ENCODE measurements around the gene AK1.

Gene AK1

GRCh38 chr9:127877566-127877998, at the start of gene AK1:
AK1 (minus strand) TSS chr9:127877675; CDS start chr9:127874617, 3,058 bp downstream.
- DNase-seq, result no peak
- in situ Hi-C loops (cut with MboI; ENCODE audit: low pct_unique_long_range_greater_than_20kb, low sequenced_read_pairs), result no loop called here

- in situ Hi-C loops (cut with MboI; ENCODE audit: low pct_unique_long_range_greater_than_20kb, low sequenced_read_pairs), result no loop called here
- no peak for DNase-seq
Observed at GRCh38 chr9:127926906-127927200, 49.4 kb upstream of the AK1 start.

- in situ Hi-C loops (cut with MboI; ENCODE audit: low pct_unique_long_range_greater_than_20kb, low sequenced_read_pairs), result no loop called here
- no peak for DNase-seq
Observed at GRCh38 chr9:127925959-127926905, 48.8 kb upstream of the AK1 start.

GRCh38 chr9:127924736-127925444, 47.4 kb upstream of the AK1 start:
- no peak for DNase-seq
- in situ Hi-C loops (cut with MboI; ENCODE audit: low pct_unique_long_range_greater_than_20kb, low sequenced_read_pairs), result loop anchor here (25.0 kb wide), 1 partner anchor 338 kb away; no protein-coding TSS in a partner anchor

GRCh38 chr9:127923771-127924170, 46.3 kb upstream of the AK1 start:
- no peak for DNase-seq
- in situ Hi-C loops (cut with MboI; ENCODE audit: low pct_unique_long_range_greater_than_20kb, low sequenced_read_pairs), result loop anchor here (25.0 kb wide), 1 partner anchor 336 kb away; no protein-coding TSS in a partner anchor

- in situ Hi-C loops (cut with MboI; ENCODE audit: low pct_unique_long_range_greater_than_20kb, low sequenced_read_pairs), result loop anchor here (25.0 kb wide), 1 partner anchor 336 kb away; no protein-coding TSS in a partner anchor
Observed at GRCh38 chr9:127923046-127923445, 45.6 kb upstream of the AK1 start.

GRCh38 chr9:127921557-127922120, 44.2 kb upstream of the AK1 start:
- DNase-seq, result peak; percentile 60

More at GRCh38 chr9:127923046-127923445, 45.6 kb upstream of the AK1 start:
- DNase-seq, result no peak

GRCh38 chr9:127920794-127921193, 43.3 kb upstream of the AK1 start:
- no peak for DNase-seq
- in situ Hi-C loops (cut with MboI; ENCODE audit: low pct_unique_long_range_greater_than_20kb, low sequenced_read_pairs), result loop anchor here (25.0 kb wide), 1 partner anchor 333 kb away; no protein-coding TSS in a partner anchor

More at GRCh38 chr9:127921557-127922120, 44.2 kb upstream of the AK1 start:
- in situ Hi-C loops (cut with MboI; ENCODE audit: low pct_unique_long_range_greater_than_20kb, low sequenced_read_pairs), result loop anchor here (25.0 kb wide), 1 partner anchor 334 kb away; no protein-coding TSS in a partner anchor

- in situ Hi-C loops (cut with MboI; ENCODE audit: low pct_unique_long_range_greater_than_20kb, low sequenced_read_pairs), result loop anchor here (25.0 kb wide), 1 partner anchor 332 kb away; no protein-coding TSS in a partner anchor
Observed at GRCh38 chr9:127919253-127919815, 41.9 kb upstream of the AK1 start.

GRCh38 chr9:127918183-127919107, 41.0 kb upstream of the AK1 start:
- in situ Hi-C loops (cut with MboI; ENCODE audit: low pct_unique_long_range_greater_than_20kb, low sequenced_read_pairs), result loop anchor here (25.0 kb wide), 1 partner anchor 331 kb away; no protein-coding TSS in a partner anchor
- peak; percentile 45 for DNase-seq

More at GRCh38 chr9:127919253-127919815, 41.9 kb upstream of the AK1 start:
- peak; percentile 62 for DNase-seq

- in situ Hi-C loops (cut with MboI; ENCODE audit: low pct_unique_long_range_greater_than_20kb, low sequenced_read_pairs), result loop anchor here (25.0 kb wide), 1 partner anchor 330 kb away; no protein-coding TSS in a partner anchor
Observed at GRCh38 chr9:127917603-127918002, 40.1 kb upstream of the AK1 start.

GRCh38 chr9:127916720-127917581, 39.5 kb upstream of the AK1 start, which contains the start of gene ST6GALNAC4:
ST6GALNAC4 (minus strand) TSS chr9:127917041; CDS start chr9:127916419, 622 bp downstream.
- in situ Hi-C loops (cut with MboI; ENCODE audit: low pct_unique_long_range_greater_than_20kb, low sequenced_read_pairs), result loop anchor here (25.0 kb wide), 1 partner anchor 330 kb away; no protein-coding TSS in a partner anchor

More at GRCh38 chr9:127917603-127918002, 40.1 kb upstream of the AK1 start:
- DNase-seq, result no peak

GRCh38 chr9:127915801-127916719, 38.6 kb upstream of the AK1 start:
- DNase-seq, result peak; percentile 56
- in situ Hi-C loops (cut with MboI; ENCODE audit: low pct_unique_long_range_greater_than_20kb, low sequenced_read_pairs), result loop anchor here (25.0 kb wide), 1 partner anchor 329 kb away; no protein-coding TSS in a partner anchor

More at GRCh38 chr9:127916720-127917581, 39.5 kb upstream of the AK1 start, which contains the start of gene ST6GALNAC4:
- peak; percentile 78 for DNase-seq

- no peak for DNase-seq
- in situ Hi-C loops (cut with MboI; ENCODE audit: low pct_unique_long_range_greater_than_20kb, low sequenced_read_pairs), result loop anchor here (25.0 kb wide), 1 partner anchor 328 kb away; no protein-coding TSS in a partner anchor
Observed at GRCh38 chr9:127915325-127915752, 37.9 kb upstream of the AK1 start.

GRCh38 chr9:127913682-127914081, 36.2 kb upstream of the AK1 start:
- no peak for DNase-seq
- in situ Hi-C loops (cut with MboI; ENCODE audit: low pct_unique_long_range_greater_than_20kb, low sequenced_read_pairs), result loop anchor here (25.0 kb wide), 1 partner anchor 326 kb away; no protein-coding TSS in a partner anchor

All from KBM-7 (cell line).